Mononuclear cell (primary cell): Measurements from ENCODE around the gene IFI6. TPM values are rescaled to one million over a fixed set of nuclear protein-coding genes. Genes with fewer than 3 reads are reported as not detected.

Experiments
- H3K27me3 ChIP-seq: 2 replicates; pipeline ENCODE4 v1.6.0; 2011; ENCODE audit warnings: low read length, control low read depth; ENCODE audit not compliant: insufficient read depth
- H3K4me1 ChIP-seq: 2 replicates; pipeline ENCODE4 v1.5.1; 2011; ENCODE audit warnings: mild to moderate bottlenecking, low read length, control low read depth; ENCODE audit not compliant: insufficient read depth
- H3K4me3 ChIP-seq: 2 replicates; pipeline ENCODE4 v1.5.1; 2011; ENCODE audit warnings: mild to moderate bottlenecking, low read length, moderate library complexity
- H3K9me3 ChIP-seq: 2 replicates; pipeline ENCODE4 v1.5.1; 2011; ENCODE audit warnings: low read depth, mild to moderate bottlenecking, control low read depth, low read length
- total RNA-seq: library from RNA; depleted of rRNA; stranded (reverse); fragments of >200 nt; gene quantifications from one replicate; pipeline ENCODE4 v1.2.3, GENCODE V29; 2012

The IFI6 gene
- total RNA-seq, 1 donor, result 85.6 TPM

- H3K4me3 ChIP-seq, result no peak overlapping the region
- H3K4me1 ChIP-seq, result peaks cover 72% of the 10 kb centered on the region
These were observed 9.1 kb downstream of the IFI6 start for GRCh38 chr1:27662707-27663393.

GRCh38 chr1:27662261-27662660 is 9.7 kb downstream of the IFI6 start:
- H3K4me3 ChIP-seq, result no peak overlapping the region
- H3K27me3 ChIP-seq, result no peaks in the 10 kb centered on the region
- H3K4me1 ChIP-seq, result peaks cover 67% of the 10 kb centered on the region
- no peaks in the 10 kb centered on the region for H3K9me3 ChIP-seq

More at GRCh38 chr1:27662707-27663393, 9.1 kb downstream of the IFI6 start:
- Histone ChIP-seq H3K9me3 (no peaks in the 10 kb centered on the region), H3K27me3 (no peaks in the 10 kb centered on the region)

DNA sequence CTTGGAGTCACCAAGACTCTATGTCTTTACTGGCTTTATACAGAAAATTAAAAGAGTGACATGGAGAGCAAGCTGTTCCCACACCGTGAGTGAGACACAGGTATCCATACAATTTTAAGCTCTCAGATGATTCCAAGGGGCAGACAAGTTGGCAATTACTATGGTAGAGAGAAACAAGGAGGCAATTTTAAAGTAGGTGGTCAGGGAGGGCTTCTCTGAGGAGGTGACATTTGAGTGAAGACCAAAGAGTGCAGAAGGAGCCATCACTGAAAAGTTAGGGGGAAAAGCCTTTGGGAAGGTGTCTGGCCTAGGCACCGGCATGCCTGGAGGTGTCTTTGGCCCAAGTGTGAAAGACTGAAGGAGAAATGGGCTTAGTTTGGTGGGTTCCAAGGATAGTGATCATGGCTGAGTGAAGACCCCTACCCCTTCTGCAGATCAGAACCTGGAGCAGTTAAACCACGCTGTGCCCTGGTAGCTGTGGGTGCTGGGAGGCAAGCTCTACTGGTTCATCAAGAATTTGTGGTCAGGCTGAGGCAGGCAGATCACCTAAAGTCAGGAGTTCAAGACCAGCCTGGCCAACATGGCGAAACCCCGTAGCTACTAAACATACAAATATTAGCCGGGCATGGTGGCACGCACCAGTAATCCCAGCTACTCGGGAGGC is 10.4 kb downstream of the IFI6 start:
- peaks cover 63% of the 10 kb centered on the region for H3K4me1 ChIP-seq
- no peaks in the 10 kb centered on the region for H3K27me3 ChIP-seq
- H3K9me3 ChIP-seq, result no peaks in the 10 kb centered on the region
- H3K4me3 ChIP-seq, result no peak overlapping the region

DNA sequence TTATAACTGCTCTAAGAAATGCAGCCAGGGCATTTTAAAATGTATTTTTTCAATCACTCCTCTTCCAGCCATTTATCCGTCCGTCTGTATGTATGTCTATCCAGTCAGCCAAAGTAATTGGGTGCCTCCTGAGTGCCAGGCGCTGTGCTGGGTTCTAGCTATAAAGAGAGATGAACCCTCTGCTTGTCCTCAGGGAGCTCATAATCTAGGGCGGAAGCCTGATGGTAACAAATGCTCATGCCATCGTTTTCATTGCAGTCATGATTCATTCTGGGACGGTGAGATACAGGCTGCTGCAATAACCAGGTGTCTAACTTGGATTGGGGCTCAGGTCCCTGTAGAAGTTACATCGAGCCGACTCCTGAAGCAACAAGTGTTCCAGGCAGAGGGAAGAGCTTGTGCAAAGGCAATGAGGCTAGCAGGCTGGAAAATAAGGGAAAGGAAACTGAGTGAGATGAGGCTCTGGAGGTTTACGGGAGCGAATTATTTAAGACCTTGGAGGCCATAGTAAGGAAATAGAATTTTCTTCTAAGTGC is 11.6 kb downstream of the IFI6 start:
- Histone ChIP-seq H3K4me1 (peaks cover 74% of the 10 kb centered on the region), H3K27me3 (no peaks in the 10 kb centered on the region)

GRCh38 chr1:27659497-27660299 is 12.3 kb downstream of the IFI6 start:
- H3K9me3 ChIP-seq, result no peaks in the 10 kb centered on the region
- peak overlapping the region; percentile 40 for H3K4me3 ChIP-seq
- peaks cover 78% of the 10 kb centered on the region for H3K4me1 ChIP-seq

More for the DNA sequence above, 11.6 kb downstream of the IFI6 start:
- Histone ChIP-seq H3K9me3 (no peaks in the 10 kb centered on the region), H3K4me3 (peak overlapping the region; percentile 31)

DNA sequence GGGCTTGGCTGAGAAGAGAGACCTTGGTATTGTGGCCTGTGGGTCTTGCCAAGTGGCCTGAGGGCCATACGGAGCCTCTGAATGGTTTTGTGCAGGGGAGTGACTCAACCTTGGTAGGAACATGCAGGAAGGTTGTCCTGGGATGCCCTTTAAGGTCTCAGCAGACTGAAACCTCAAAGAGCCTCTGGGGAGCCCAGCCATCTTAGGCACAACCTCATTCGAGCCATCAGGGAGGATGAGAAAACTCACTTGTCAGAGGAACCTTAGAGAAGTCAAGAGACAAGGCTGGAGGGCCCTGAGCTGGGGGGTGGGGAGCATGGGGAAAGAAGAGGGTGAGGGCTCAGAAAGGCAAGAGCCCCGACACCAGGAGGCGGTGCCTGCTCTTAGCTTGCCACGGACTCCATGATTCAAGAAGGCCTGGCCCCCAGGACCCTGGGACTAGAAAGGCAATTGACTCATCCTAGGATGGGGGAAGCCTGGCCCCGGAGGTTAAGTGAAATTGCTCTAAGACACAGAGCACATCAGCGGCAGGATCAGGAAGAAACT is 13.0 kb downstream of the IFI6 start:
- Histone ChIP-seq H3K4me1 (peaks cover 78% of the 10 kb centered on the region), H3K4me3 (peak overlapping the region; percentile 40), H3K9me3 (no peaks in the 10 kb centered on the region), H3K27me3 (no peaks in the 10 kb centered on the region)

More at GRCh38 chr1:27659497-27660299, 12.3 kb downstream of the IFI6 start:
- no peaks in the 10 kb centered on the region for H3K27me3 ChIP-seq

DNA sequence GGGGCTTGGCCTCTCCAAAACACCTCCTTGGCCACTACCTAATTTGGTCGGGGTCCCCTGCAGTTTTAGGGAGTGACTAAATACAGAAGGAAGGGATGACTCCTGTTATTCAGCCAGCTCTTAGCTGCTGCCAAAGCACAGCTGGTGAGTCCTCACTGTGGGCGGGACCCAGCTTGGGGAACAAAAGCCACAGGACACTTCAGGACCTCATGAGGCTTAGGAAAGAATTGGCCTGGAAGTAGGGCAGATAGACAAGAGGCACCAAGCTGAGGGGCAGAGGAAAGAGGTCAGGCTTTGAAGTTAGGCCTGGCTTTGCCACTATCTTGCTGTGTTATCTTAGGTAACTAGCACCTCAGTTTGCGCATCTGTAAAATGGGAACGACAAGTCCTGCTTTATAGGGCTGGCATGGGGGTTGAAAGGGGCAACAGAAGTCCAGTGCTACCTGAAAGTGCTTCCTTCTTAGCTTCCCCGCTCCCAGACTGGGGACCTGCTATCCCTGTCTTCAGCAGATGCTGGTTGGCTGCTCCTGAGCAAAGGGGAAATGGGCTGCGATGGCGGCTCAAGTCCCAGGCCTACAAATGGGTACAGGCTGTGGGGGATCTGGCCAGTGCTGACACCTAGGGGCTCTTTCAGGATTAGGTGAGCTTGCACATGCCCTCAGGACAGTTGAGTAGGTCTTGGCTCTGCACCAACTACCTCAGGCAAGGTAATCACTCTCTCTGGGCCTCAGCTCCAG is 15.7 kb downstream of the IFI6 start:
- H3K9me3 ChIP-seq, result no peaks in the 10 kb centered on the region
- H3K27me3 ChIP-seq, result no peaks in the 10 kb centered on the region
- peaks cover 62% of the 10 kb centered on the region for H3K4me1 ChIP-seq
- no peak overlapping the region for H3K4me3 ChIP-seq

GRCh38 chr1:27655151-27655937 is 16.6 kb downstream of the IFI6 start:
- no peaks in the 10 kb centered on the region for H3K9me3 ChIP-seq
- peaks cover 61% of the 10 kb centered on the region for H3K4me1 ChIP-seq
- H3K27me3 ChIP-seq, result no peaks in the 10 kb centered on the region
- H3K4me3 ChIP-seq, result no peak overlapping the region

GRCh38 chr1:27652111-27652864 is 19.7 kb downstream of the IFI6 start:
- Histone ChIP-seq H3K9me3 (no peaks in the 10 kb centered on the region), H3K27me3 (no peaks in the 10 kb centered on the region), H3K4me3 (no peak overlapping the region), H3K4me1 (peaks cover 43% of the 10 kb centered on the region)

- Histone ChIP-seq H3K4me1 (peaks cover 43% of the 10 kb centered on the region), H3K9me3 (no peaks in the 10 kb centered on the region), H3K27me3 (no peaks in the 10 kb centered on the region), H3K4me3 (no peak overlapping the region)
These were observed 21.3 kb downstream of the IFI6 start for GRCh38 chr1:27650539-27651175.

DNA sequence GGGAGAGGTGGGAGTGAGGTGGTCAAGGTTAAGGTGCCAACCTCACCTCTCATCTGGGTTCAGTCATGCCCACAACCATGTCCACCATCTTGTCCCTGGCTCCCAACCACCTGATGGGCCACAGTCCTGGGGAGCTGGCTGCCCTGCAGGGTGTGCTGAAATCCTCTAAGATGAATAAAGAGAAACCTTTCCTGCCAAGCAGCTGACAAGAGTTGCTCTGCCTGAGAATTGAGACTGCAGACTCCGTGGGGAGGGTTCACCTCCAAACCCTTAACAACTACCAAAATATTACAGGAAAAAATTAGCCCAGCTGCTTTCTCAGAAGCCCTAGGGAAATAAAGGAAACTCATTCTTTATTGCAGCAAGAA is 21.8 kb downstream of the IFI6 start:
- Histone ChIP-seq H3K4me1 (peaks cover 37% of the 10 kb centered on the region), H3K4me3 (no peak overlapping the region), H3K27me3 (no peaks in the 10 kb centered on the region), H3K9me3 (no peaks in the 10 kb centered on the region)

DNA sequence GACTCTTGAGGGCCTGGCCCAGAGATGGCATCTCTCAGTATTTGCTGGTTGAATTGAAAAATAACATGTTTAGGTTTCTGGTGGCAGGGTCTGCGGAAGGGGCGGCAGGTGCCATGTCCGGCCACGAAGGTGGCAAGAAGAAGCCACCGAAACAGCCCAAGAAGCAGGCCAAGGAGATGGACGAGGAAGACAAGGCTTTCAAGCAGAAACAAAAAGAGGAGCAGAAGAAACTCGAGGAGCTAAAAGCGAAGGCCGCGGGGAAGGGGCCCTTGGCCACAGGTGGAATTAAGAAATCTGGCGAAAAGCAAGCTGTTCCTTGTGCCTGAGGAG is 22.7 kb downstream of the IFI6 start:
- H3K4me3 ChIP-seq, result no peak overlapping the region
- peaks cover 38% of the 10 kb centered on the region for H3K4me1 ChIP-seq
- H3K27me3 ChIP-seq, result no peaks in the 10 kb centered on the region
- no peaks in the 10 kb centered on the region for H3K9me3 ChIP-seq
